Measurements from ENCODE around the gene SPG7. TPM values are rescaled to one million over a fixed set of nuclear protein-coding genes. Genes with fewer than 3 reads are reported as not detected.

The SPG7 gene
- total and polyA plus RNA-seq, 9 of the 15 experiments (the other 6 are each of a cell fraction or from before 2014, with no cell fraction given): 5.8 to 89.1 (median 49.4) TPM

DNA sequence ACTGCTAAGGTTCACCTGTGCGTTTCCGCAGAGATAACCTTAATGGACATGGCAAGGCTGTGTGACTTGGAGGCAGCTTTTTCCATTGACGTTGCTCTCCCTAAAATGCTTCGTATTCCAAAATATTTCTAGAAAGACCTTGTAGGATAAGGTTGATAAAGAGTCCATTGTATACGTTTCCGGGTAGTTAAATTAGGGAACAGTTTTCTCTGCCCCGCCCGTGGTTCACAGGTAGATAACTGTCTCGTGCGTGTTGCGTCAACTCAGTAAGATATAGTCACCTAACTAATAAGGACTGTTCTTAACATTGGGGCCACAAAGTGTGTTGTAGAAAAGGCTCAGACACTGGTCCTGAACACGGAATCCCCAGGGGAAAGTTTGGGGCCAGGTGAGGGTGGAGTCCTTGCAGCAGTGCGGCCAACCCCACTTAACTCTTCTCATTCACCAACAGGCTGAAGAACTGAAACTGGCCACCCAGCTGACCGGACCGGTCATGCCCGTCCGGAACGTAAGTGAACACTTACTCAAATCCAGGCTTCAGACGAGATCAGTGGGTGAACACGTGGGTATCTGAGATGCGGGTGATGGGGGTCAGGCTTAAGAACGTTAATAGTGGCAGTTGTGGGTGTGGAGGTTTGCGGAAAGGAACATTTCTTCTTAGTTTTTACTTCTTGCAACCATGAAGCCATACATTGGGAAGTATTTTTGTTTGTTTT, 53.8 kb downstream of the SPG7 start (continued):
- TF ChIP-seq YBX1 (IDR thresholded peaks at IDR 0.05) (no peak), MXI1 (IDR thresholded peaks at IDR 0.05; ENCODE audit: low read depth, low read length) (peak; percentile 16; the same call in 1 of the 2 replicates), ZNF561 (CRISPR knock-in tag; conservative IDR thresholded peaks at IDR 0.05) (no peak), ILF3 (IDR thresholded peaks at IDR 0.05; ENCODE audit: borderline replicate concordance) (no peak), ZNF239 (CRISPR knock-in tag; IDR thresholded peaks at IDR 0.05) (no peak), KDM1A (IDR thresholded peaks at IDR 0.05) (no peak), OTX1 (CRISPR knock-in tag; IDR thresholded peaks at IDR 0.05) (no peak), MIER1 (IDR thresholded peaks at IDR 0.05; ENCODE audit: low read depth) (no peak), SIN3A (IDR thresholded peaks at IDR 0.05; ENCODE audit: borderline replicate concordance in 2 of 2, control insufficient read depth in 1 of 2, low read depth in 2 of 2, low read length in 2 of 2) (peak; percentile 48 to 84; a peak in 2 of 4 replicates), HDAC8 (tag; IDR thresholded peaks at IDR 0.05) (no peak), MTA1 (IDR thresholded peaks at IDR 0.05; ENCODE audit: borderline replicate concordance) (no peak), THRAP3 (IDR thresholded peaks at IDR 0.05; ENCODE audit: borderline replicate concordance) (no peak), NCOA6 (IDR thresholded peaks at IDR 0.05) (no peak), FOSL1 (tag; conservative IDR thresholded peaks at IDR 0.05) (no peak), ZSCAN32 (CRISPR knock-in tag; IDR thresholded peaks at IDR 0.05) (no peak), KLF10 (CRISPR knock-in tag; IDR thresholded peaks at IDR 0.05) (no peak), EGR1 (conservative IDR thresholded peaks at IDR 0.05) (no peak), EHMT2 (IDR thresholded peaks at IDR 0.05) (no peak), ZNF165 (CRISPR knock-in tag; IDR thresholded peaks at IDR 0.05; ENCODE audit: borderline replicate concordance) (no peak), MCM3 (IDR thresholded peaks at IDR 0.05) (no peak)
- TF ChIP-seq, protein P1, sequence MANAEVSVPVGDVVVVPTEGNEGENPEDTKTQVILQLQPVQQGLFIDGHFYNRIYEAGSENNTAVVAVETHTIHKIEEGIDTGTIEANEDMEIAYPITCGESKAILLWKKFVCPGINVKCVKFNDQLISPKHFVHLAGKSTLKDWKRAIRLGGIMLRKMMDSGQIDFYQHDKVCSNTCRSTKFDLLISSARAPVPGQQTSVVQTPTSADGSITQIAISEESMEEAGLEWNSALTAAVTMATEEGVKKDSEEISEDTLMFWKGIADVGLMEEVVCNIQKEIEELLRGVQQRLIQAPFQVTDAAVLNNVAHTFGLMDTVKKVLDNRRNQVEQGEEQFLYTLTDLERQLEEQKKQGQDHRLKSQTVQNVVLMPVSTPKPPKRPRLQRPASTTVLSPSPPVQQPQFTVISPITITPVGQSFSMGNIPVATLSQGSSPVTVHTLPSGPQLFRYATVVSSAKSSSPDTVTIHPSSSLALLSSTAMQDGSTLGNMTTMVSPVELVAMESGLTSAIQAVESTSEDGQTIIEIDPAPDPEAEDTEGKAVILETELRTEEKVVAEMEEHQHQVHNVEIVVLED (CRISPR knock-in tag; IDR thresholded peaks at IDR 0.05): no peak
- TF ChIP-seq, protein P2, sequence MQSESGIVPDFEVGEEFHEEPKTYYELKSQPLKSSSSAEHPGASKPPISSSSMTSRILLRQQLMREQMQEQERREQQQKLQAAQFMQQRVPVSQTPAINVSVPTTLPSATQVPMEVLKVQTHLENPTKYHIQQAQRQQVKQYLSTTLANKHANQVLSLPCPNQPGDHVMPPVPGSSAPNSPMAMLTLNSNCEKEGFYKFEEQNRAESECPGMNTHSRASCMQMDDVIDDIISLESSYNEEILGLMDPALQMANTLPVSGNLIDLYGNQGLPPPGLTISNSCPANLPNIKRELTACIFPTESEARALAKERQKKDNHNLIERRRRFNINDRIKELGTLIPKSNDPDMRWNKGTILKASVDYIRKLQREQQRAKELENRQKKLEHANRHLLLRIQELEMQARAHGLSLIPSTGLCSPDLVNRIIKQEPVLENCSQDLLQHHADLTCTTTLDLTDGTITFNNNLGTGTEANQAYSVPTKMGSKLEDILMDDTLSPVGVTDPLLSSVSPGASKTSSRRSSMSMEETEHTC (IDR thresholded peaks at IDR 0.05): no peak
